Subcutaneous abdominal adipose tissue (tissue), 5 donors: ENCODE results near the gene CCDC86.
A peak's percentile ranks its signal among the peaks of the same experiment; 100 is the strongest.

ENCODE experiments used
- H3K27ac ChIP-seq: one replicate; pipeline ENCODE4 v1.7.0; 2013; ENCODE audit warnings: low read depth, mild to moderate bottlenecking, inconsistent platforms, low read length, moderate library complexity
- H3K27me3 ChIP-seq, 5 donors: one replicate each; pipeline ENCODE4 v1.7.0; 2013; ENCODE audit warnings: low read length in 5 of 5, inconsistent platforms in 1 of 5; ENCODE audit not compliant: control insufficient read depth in 5 of 5, insufficient read depth in 4 of 5
- H3K36me3 ChIP-seq, 5 donors: one replicate each; pipeline ENCODE4 v1.7.0; 2013; ENCODE audit warnings: low read length in 5 of 5; ENCODE audit not compliant: control insufficient read depth in 5 of 5, insufficient read depth in 5 of 5
- H3K4me1 ChIP-seq, 5 donors: one replicate each; pipeline ENCODE4 v1.7.0; 2013; ENCODE audit warnings: low read length in 5 of 5, mild to moderate bottlenecking in 3 of 5, moderate library complexity in 1 of 5; ENCODE audit not compliant: control insufficient read depth in 5 of 5, insufficient read depth in 5 of 5
- H3K4me3 ChIP-seq, 5 donors: one replicate each; pipeline ENCODE4 v1.7.0; 2013; ENCODE audit warnings: low read length in 5 of 5, low read depth in 1 of 5
- H3K9ac ChIP-seq, 5 donors: one replicate each; pipeline ENCODE4 v1.7.0; 2013; ENCODE audit warnings: low read length in 5 of 5, mild to moderate bottlenecking in 4 of 5, moderate library complexity in 3 of 5
- H3K9me3 ChIP-seq, 5 donors: one replicate each; pipeline ENCODE4 v1.7.0; 2013; ENCODE audit warnings: low read length in 5 of 5; ENCODE audit not compliant: control insufficient read depth in 5 of 5
- donor health status: healthy.
- donor health status: healthy.
- donor health status: healthy.
- donor health status: healthy.
- donor health status: healthy.

CCDC86 gene

GRCh38 chr11:60842668-60843600 lies 1.0 kb downstream of the CCDC86 start:
- Histone ChIP-seq H3K4me3 (peak overlapping the region; percentile 73 to 95 (median 91)), H3K9ac (peak overlapping the region; percentile 68 to 95 (median 93)), H3K4me1 (peaks cover 24 to 59% (median 59%) of the 10 kb centered on the region in 5 donors), H3K27ac (peak overlapping the region; percentile 76), H3K36me3 (peaks cover 0 to 13% (median 10%) of the 10 kb centered on the region in 5 donors), H3K27me3 (no peaks in the 10 kb centered on the region), H3K9me3 (no peaks in the 10 kb centered on the region)

DNA sequence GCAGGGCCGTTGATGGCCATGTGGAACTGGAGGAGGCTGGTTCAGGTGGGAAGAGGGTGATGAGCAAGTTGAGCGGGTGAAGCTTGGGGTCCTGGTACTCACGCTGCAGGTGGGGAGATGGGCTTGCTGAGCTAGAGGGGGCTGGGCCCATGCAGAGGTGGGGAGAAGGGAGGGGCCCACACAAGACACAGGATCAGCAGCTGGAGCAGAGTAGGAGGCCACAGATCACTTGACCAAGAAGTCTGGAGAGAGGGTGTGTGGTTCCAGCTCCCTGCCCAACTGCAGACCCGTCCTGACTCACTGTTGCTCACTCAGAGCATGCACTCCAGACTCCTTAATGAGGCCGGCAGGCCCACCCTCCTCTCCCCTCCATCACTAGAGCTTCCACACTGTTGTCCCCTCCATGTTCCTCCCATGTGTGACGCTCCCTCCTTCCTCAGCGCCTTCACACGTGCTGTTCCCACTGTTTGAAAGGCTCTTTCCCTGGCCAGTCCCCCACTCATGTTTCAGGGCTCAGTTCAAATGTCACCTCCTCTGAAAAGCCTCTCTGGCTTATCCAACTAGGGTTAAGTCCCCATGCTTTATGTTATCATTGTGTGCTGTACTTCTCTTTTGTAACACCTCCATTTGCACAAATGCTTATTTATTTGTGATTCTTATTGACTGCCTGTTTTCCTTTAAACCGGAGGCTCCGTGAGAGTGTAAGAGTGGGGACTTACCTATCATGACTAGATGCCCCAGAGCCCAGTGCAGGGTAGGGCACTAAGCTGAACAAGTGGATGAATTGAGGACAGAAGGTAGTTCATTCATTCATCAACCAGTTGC lies 2.3 kb downstream of the CCDC86 start:
- Histone ChIP-seq H3K9ac (peak overlapping the region in 4 of 5 donors; percentile 33 to 95 (median 88)), H3K27me3 (no peaks in the 10 kb centered on the region), H3K36me3 (peaks cover 0 to 26% (median 23%) of the 10 kb centered on the region in 5 donors), H3K4me1 (peaks cover 24 to 59% (median 59%) of the 10 kb centered on the region in 5 donors), H3K9me3 (no peaks in the 10 kb centered on the region), H3K4me3 (peak overlapping the region; percentile 73 to 95 (median 91)), H3K27ac (no peak overlapping the region)

DNA sequence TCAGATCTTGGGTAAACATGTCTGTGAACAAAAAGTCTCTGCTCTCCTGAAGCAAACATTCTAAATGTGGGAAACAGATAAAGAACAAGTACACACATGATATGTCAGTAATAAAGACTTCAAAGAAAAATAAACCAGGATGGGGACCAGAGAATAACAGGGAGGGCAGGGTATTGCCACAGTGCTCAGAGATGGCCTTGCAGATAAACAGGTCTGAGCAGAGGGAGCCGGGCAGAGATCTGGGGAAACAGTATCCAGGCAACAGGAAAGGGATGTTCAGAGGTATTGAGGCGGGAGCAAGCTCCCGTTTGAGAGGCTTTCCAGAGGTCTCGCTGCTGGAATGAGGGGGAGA lies 2.9 kb downstream of the CCDC86 start:
- Histone ChIP-seq H3K27ac (no peak overlapping the region), H3K9me3 (no peaks in the 10 kb centered on the region), H3K4me1 (peaks cover 24 to 57% (median 54%) of the 10 kb centered on the region in 5 donors), H3K9ac (peak overlapping the region in 2 of 5 donors; percentile 33 to 37), H3K27me3 (no peaks in the 10 kb centered on the region), H3K4me3 (peak overlapping the region in 2 of 5 donors; percentile 12 to 25), H3K36me3 (peaks cover 0 to 32% (median 29%) of the 10 kb centered on the region in 5 donors)

- H3K9me3 ChIP-seq = no peaks in the 10 kb centered on the region
- peaks cover 24 to 52% (median 49%) of the 10 kb centered on the region in 5 donors for H3K4me1 ChIP-seq
- H3K27ac ChIP-seq = no peak overlapping the region
- H3K4me3 ChIP-seq = peak overlapping the region in 2 of 5 donors; percentile 12 to 25
- H3K27me3 ChIP-seq = no peaks in the 10 kb centered on the region
- H3K9ac ChIP-seq = no peak overlapping the region
- H3K36me3 ChIP-seq = peaks cover 0 to 37% (median 34%) of the 10 kb centered on the region in 5 donors
These were observed 3.4 kb downstream of the CCDC86 start for GRCh38 chr11:60845338-60845737.

GRCh38 chr11:60847281-60847680 lies 5.4 kb downstream of the CCDC86 start:
- Histone ChIP-seq H3K9me3 (no peaks in the 10 kb centered on the region), H3K27ac (no peak overlapping the region), H3K4me1 (peaks cover 16 to 33% (median 33%) of the 10 kb centered on the region in 5 donors), H3K27me3 (no peaks in the 10 kb centered on the region), H3K36me3 (peaks cover 0 to 56% (median 52%) of the 10 kb centered on the region in 5 donors), H3K9ac (no peak overlapping the region), H3K4me3 (no peak overlapping the region)

DNA sequence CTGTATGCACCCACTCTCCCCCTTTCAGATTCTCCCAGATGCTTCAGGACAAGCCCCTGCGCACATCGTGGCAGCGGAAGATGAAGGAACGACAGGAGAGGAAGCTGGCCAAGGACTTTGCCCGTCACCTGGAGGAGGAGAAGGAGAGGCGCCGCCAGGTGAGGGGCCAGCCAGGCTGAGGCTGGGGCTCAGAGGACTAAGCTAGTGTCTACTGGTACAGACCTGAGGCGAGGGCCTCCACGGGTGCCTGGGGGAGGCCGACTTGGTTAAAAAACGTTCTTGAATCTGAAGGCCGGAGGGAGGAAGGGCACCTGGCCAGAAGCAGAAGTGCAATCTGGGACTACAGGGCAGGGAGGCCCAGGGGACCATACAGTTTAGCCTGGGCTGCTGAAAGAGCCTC lies 6.0 kb downstream of the CCDC86 start:
- peaks cover 16 to 27% (median 26%) of the 10 kb centered on the region in 5 donors for H3K4me1 ChIP-seq
- H3K9ac ChIP-seq = no peak overlapping the region
- H3K4me3 ChIP-seq = no peak overlapping the region
- H3K27ac ChIP-seq = no peak overlapping the region
- H3K9me3 ChIP-seq = no peaks in the 10 kb centered on the region
- H3K27me3 ChIP-seq = no peaks in the 10 kb centered on the region
- H3K36me3 ChIP-seq = peaks cover 0 to 58% (median 52%) of the 10 kb centered on the region in 5 donors

GRCh38 chr11:60848714-60849151 lies 6.8 kb downstream of the CCDC86 start:
- peaks cover 0 to 63% (median 55%) of the 10 kb centered on the region in 5 donors for H3K36me3 ChIP-seq

GRCh38 chr11:60849641-60850520 lies 8.0 kb downstream of the CCDC86 start:
- Histone ChIP-seq H3K27me3 (no peaks in the 10 kb centered on the region), H3K4me3 (no peak overlapping the region), H3K9me3 (no peaks in the 10 kb centered on the region), H3K4me1 (peaks cover 2 to 11% (median 9%) of the 10 kb centered on the region in 5 donors), H3K27ac (no peak overlapping the region), H3K36me3 (peaks cover 0 to 63% (median 55%) of the 10 kb centered on the region in 5 donors), H3K9ac (no peak overlapping the region)

More at GRCh38 chr11:60848714-60849151, 6.8 kb downstream of the CCDC86 start:
- Histone ChIP-seq H3K9ac (no peak overlapping the region), H3K9me3 (no peaks in the 10 kb centered on the region), H3K4me3 (no peak overlapping the region), H3K27me3 (no peaks in the 10 kb centered on the region), H3K4me1 (peaks cover 12 to 19% (median 18%) of the 10 kb centered on the region in 5 donors), H3K27ac (no peak overlapping the region)
